Fibroblast of pulmonary artery (primary cell): Measurements from ENCODE around the gene CACNA1I.

ENCODE experiments used
- DNase-seq: peaks from one replicate; pipeline ENCODE4 v3.0.0-alpha.2; 2010; ENCODE audit warnings: low read depth
- H3K4me3 ChIP-seq: replicated peaks from 2 replicates; pipeline ENCODE4 v1.5.1; 2011; ENCODE audit warnings: low read depth, mild to moderate bottlenecking, control low read depth, low read length, moderate library complexity
- TF ChIP-seq, protein P1 (sequence below): IDR thresholded peaks from 2 replicates; pipeline ENCODE4 v1.5.1; 2011; ENCODE audit warnings: mild to moderate bottlenecking, control low read depth, low read length, inconsistent platforms; ENCODE audit errors: missing control alignments

The CACNA1I gene

DNA sequence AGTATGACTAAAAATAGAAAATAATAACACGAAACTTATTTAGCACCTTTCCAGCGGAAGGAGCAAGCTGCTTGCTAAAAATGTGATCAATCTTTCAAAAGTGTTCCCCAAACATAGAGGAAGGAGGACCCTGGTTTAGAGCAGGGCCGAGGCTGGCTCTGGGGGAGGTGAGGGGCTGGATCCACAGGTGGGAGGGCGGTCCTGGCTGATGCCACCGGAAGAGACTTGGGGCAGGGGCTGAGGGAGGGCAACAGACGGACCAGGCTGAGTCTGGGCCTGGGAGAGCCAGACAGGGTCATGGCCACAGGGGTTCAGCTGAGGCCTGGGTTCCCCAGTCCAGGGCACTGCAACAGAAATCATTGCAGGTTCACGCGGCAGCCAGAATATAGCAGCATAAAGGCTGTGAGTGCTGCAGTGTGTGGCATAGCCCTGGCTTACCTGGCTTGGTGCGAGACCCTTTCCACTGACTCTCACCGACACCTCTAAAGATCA lies 143.3 kb downstream of the CACNA1I start:
- no peak overlapping the region for H3K4me3 ChIP-seq
- TF ChIP-seq, protein P1, sequence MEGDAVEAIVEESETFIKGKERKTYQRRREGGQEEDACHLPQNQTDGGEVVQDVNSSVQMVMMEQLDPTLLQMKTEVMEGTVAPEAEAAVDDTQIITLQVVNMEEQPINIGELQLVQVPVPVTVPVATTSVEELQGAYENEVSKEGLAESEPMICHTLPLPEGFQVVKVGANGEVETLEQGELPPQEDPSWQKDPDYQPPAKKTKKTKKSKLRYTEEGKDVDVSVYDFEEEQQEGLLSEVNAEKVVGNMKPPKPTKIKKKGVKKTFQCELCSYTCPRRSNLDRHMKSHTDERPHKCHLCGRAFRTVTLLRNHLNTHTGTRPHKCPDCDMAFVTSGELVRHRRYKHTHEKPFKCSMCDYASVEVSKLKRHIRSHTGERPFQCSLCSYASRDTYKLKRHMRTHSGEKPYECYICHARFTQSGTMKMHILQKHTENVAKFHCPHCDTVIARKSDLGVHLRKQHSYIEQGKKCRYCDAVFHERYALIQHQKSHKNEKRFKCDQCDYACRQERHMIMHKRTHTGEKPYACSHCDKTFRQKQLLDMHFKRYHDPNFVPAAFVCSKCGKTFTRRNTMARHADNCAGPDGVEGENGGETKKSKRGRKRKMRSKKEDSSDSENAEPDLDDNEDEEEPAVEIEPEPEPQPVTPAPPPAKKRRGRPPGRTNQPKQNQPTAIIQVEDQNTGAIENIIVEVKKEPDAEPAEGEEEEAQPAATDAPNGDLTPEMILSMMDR, result no peak
- DNase-seq, result no peak

DNA sequence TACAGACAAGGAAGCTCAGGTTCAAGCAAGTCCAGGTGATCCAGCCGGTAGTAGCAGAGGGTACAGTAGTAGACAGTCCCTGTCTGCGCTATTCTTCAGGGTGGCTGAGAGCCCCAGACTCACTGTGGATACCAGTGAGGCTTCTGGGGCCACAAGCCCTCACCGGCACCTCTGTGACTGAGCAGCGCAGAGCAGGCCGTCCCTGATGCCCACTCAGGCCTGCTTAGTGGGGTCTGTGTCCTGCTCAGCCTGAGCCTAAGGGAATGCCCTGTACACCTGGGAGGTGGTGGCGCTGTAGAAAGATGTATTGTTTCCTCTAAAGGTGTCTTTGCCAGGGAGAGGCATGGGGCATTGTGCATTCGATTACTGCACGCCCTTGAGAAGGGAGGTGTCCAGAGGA lies 143.8 kb downstream of the CACNA1I start:
- H3K4me3 ChIP-seq, result no peak overlapping the region
- no peak for DNase-seq
- TF ChIP-seq, protein P1, result no peak

DNA sequence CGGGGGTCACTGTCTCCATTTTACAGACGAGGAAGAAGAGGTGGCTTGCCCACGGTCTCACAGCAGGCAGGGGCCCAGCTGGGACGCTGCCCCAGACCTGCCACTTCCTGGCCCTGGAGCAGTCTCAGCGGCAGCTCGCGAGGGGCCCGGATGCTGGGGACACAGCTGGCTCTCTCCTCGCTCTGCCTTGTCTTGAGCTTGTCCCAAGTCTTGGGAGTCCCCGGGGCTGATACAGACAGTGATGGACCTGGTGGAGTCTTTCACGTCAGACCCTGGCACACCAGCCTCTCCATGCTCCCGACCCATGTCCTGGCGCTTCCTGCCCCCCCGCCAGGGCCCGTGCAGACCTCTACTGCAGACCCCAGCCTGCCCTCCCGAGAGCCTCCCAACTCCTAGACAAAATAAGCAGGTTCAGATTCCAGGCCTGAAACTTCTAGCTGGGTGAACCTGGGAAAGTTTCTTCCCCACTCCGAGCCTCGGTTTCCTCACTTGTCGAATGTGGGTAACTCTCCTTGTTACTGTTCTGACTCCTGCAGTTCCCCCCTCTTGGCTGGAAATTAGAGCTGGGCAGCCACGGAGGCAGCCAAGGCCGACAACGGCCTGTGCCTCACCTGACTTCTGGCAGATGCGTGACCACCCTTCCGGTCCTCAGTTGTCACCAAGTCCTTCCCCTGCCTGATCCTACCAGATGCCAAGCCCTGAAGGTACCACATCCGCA lies 145.4 kb downstream of the CACNA1I start:
- TF ChIP-seq, protein P1, result no peak
- H3K4me3 ChIP-seq, result no peak overlapping the region

DNA sequence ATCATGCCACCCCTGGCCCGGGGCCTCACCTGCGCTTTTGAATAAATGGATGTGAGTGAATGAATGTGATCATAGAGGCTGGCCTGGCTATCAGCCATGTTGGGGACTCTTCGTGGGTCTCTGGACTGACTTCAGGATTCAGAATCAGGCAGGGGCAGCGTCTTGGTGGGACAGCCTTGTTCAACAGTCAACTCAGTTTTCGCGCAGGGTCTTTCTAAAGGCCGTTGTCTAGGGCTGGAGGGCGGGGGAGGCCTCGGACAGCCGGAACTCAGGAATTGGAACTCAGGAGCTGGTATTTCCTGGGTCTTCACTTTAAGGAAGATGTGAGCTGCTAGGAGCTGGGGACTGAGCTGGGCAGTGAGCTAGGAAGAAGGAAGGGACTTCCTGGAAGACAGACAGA lies 146.0 kb downstream of the CACNA1I start:
- TF ChIP-seq, protein P1, result no peak
- no peak overlapping the region for H3K4me3 ChIP-seq
- DNase-seq, result no peak

More for the DNA sequence above, 145.4 kb downstream of the CACNA1I start:
- DNase-seq, result no peak

DNA sequence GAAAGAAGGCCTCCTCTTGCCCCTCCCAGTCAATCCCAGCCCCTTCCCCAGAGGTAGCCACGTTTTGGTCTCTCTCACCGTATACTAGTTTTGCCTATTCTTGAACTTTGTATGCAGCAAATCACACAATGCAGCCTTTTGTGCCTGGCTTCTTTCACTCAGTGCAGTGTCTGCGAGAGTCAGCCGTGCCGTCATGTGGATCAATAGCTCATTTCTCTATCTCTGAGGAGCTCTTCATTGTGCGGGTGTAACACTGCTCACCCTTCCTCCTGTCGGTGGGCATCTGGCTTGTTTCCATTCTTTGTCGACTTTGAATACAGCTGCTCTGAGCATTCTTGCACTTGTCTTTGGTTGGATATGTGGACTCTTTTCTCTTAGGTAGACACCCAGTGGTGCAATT lies 146.5 kb downstream of the CACNA1I start:
- TF ChIP-seq, protein P1, result no peak
- H3K4me3 ChIP-seq, result no peak overlapping the region
- DNase-seq, result no peak

DNA sequence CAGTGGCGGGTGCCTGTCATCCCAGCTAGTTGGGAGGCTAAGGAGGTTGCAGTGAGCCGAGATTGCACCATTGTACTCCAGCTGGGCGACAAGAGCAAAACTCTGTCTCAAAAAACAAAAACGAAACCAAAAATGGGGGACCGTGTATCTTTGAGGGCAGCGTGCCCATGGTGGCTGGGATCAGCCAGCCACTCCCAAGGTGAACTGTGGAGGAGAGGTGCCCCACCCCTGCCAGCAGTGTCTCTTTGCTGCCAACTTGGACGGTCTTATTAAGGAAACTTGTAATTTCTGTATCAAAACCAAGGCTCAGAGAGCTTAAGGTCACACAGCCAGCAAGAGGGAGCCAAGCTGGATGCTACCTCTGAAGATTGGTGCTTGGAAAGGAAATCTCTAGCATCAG lies 147.7 kb downstream of the CACNA1I start:
- DNase-seq, result no peak
- TF ChIP-seq, protein P1, result no peak
- H3K4me3 ChIP-seq, result no peak overlapping the region

DNA sequence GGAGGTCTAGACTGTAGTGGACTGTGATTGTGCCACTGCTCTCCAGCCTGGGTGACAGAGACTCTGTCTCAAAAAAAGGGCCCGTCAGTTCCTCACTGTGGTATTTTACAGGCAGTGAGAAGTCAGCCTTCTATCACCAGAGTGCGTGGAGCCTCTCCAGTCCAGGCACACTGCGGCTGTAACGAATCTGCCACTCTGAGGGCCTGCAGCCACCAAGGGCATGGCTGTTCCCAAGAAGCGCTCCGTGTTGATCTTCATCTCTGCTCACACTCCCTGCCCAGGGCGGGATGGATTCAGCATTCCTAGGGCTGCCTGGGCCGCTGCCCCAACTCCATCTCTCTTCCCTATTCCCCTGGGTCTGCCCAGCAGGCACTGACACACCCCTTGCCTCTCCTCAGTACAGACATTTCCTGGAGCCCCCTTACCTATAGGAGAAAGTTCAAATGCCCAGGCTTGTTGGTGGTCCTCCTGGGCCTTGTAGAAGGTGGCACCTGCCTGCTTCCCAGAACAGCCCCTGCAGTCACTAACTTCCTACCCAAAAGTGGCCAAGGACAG lies 148.4 kb downstream of the CACNA1I start:
- no peak for DNase-seq
- TF ChIP-seq, protein P1, result no peak
- H3K4me3 ChIP-seq, result no peak overlapping the region
